Transverse colon (tissue), 4 donors: Measurements from ENCODE around the gene ANKH.

Experiments used
- CTCF ChIP-seq, 5 experiments: fragments of 200-600 bp in 3 of 5; fragments of 450-650 bp in 2 of 5; sonication (generic) in 3 of 5; IDR thresholded peaks; 1 replicate in 2 of 5; 2 replicates in 3 of 5; pipeline ENCODE4 v1.5.1; 2016 to 2017; ENCODE audit warnings: antibody characterized with exemption in 5 of 5, inconsistent platforms in 3 of 5, mild to moderate bottlenecking in 2 of 5, moderate library complexity in 1 of 5
- POLR2AphosphoS5 ChIP-seq, 3 donors: sonication (generic); formaldehyde crosslinking; IDR thresholded peaks; one replicate each; pipeline ENCODE4 v1.6.1; 2016; ENCODE audit warnings: antibody characterized with exemption in 3 of 3

- TF ChIP-seq CTCF (IDR thresholded peaks at IDR 0.05) = no peak
- TF ChIP-seq POLR2AphosphoS5 (IDR thresholded peaks at IDR 0.05) = no peak
Observed at GRCh38 chr5:14779975-14780374, 91.6 kb downstream of the ANKH start.
